ENCODE results near the gene ORAI3. TPM values are rescaled to one million over a fixed set of nuclear protein-coding genes. Genes with fewer than 3 reads are reported as not detected.

The ORAI3 gene
- total and polyA plus RNA-seq, 2 of the 13 experiments (the other 11 are each of a cell fraction or from before 2014, with no cell fraction given): 11.4 to 32.0 TPM

- no peak; the same call in 1 of the 2 replicates for TF ChIP-seq RBFOX2 (IDR thresholded peaks at IDR 0.05; ENCODE audit: low read depth, low read length)
- TF ChIP-seq BRD4 (CRISPR knock-in tag; IDR thresholded peaks at IDR 0.05): peak; percentile 74
- TF ChIP-seq ZNF841 (CRISPR knock-in tag; IDR thresholded peaks at IDR 0.05; ENCODE audit: borderline replicate concordance): no peak
- peak; percentile 78 for TF ChIP-seq KDM2A (CRISPR knock-in tag; IDR thresholded peaks at IDR 0.05; ENCODE audit: borderline replicate concordance, low read depth)
- no peak for TF ChIP-seq NFRKB (IDR thresholded peaks at IDR 0.05)
- TF ChIP-seq BCL6 (CRISPR knock-in tag; IDR thresholded peaks at IDR 0.05): peak; percentile 16; the same call in 1 of the 2 replicates
- TF ChIP-seq SYNCRIP (IDR thresholded peaks at IDR 0.05; ENCODE audit: insufficient read depth, low read depth, low read length): no peak
- peak; percentile 43; the same call in 1 of the 2 replicates for TF ChIP-seq ZNF44 (CRISPR knock-in tag; IDR thresholded peaks at IDR 0.05)
- peak; percentile 68; the same call in 1 of the 2 replicates for TF ChIP-seq ZNF343 (CRISPR knock-in tag; IDR thresholded peaks at IDR 0.05)
- TF ChIP-seq ZNF75D (CRISPR knock-in tag; IDR thresholded peaks at IDR 0.05; ENCODE audit: borderline replicate concordance): no peak
- peak; percentile 11 for TF ChIP-seq IRF2 (CRISPR knock-in tag; IDR thresholded peaks at IDR 0.05)
- TF ChIP-seq RCOR2 (CRISPR knock-in tag; IDR thresholded peaks at IDR 0.05): no peak
- 0 out of 2 replicates have a peak, but pooled peaks have one; percentile 6 for TF ChIP-seq KMT2B (CRISPR knock-in tag; IDR thresholded peaks at IDR 0.05)
- TF ChIP-seq ZSCAN30 (CRISPR knock-in tag; IDR thresholded peaks at IDR 0.05): no peak
- no peak for TF ChIP-seq ZNF17 (CRISPR knock-in tag; IDR thresholded peaks at IDR 0.05)
- TF ChIP-seq TRAFD1 (CRISPR knock-in tag; IDR thresholded peaks at IDR 0.05; ENCODE audit: borderline replicate concordance): peak; percentile 87; the same call in 1 of the 2 replicates
- TF ChIP-seq ZNF160 (CRISPR knock-in tag; IDR thresholded peaks at IDR 0.05): peak; percentile 66; the same call in 1 of the 2 replicates
- peak; percentile 77 for TF ChIP-seq ZMYM3 (CRISPR knock-in tag; IDR thresholded peaks at IDR 0.05)
- peak; percentile 24; the same call in 1 of the 2 replicates for TF ChIP-seq TAF1 (CRISPR knock-in tag; IDR thresholded peaks at IDR 0.05)
- TF ChIP-seq RBM39 (IDR thresholded peaks at IDR 0.05; ENCODE audit: low read depth, low read length, poor library complexity, severe bottlenecking): peak; percentile 55
- peak; percentile 35 to 51; a peak in 2 of 4 replicates for TF ChIP-seq KLF16 (CRISPR knock-in tag; IDR thresholded peaks at IDR 0.05)
- 0 out of 2 replicates have a peak, but pooled peaks have one; percentile 30 for TF ChIP-seq ZNF784 (CRISPR knock-in tag; IDR thresholded peaks at IDR 0.05; ENCODE audit: borderline replicate concordance)
- 0 out of 2 replicates have a peak, but pooled peaks have one; percentile 21 for TF ChIP-seq ZNF703 (CRISPR knock-in tag; IDR thresholded peaks at IDR 0.05; ENCODE audit: borderline replicate concordance)
- no peak for TF ChIP-seq TCF12 (IDR thresholded peaks at IDR 0.05)
- TF ChIP-seq TCF12 (CRISPR knock-in tag; IDR thresholded peaks at IDR 0.05): no peak
- no peak; the same call in 1 of the 2 replicates for TF ChIP-seq ZBTB44 (CRISPR knock-in tag; IDR thresholded peaks at IDR 0.05)
- peak; percentile 31; the same call in 1 of the 2 replicates for TF ChIP-seq TBP (CRISPR knock-in tag; IDR thresholded peaks at IDR 0.05)
- TF ChIP-seq KDM3A (CRISPR knock-in tag; IDR thresholded peaks at IDR 0.05; ENCODE audit: low read depth): peak; percentile 60
Measured at GRCh38 chr16:30985401-30986128, 36.7 kb downstream of the ORAI3 start (continued).
